Measurements from ENCODE around the gene GTF3C1. TPM values are rescaled to one million over a fixed set of nuclear protein-coding genes. Genes with fewer than 3 reads are reported as not detected.
A peak's percentile ranks its signal among the peaks of the same experiment; 100 is the strongest.

The GTF3C1 gene
- total and polyA plus RNA-seq, 4 donors = 15.3 to 28.0 (median 22.2) TPM

GRCh38 chr16:27455700-27456099 is 94.0 kb downstream of the GTF3C1 start:
- Histone ChIP-seq H3K4me1 (ENCODE audit: control insufficient read depth in 4 of 4, insufficient read depth in 4 of 4, low read length in 3 of 4) (peaks cover 0 to 1% (median 0%) of the 10 kb centered on the region in 4 donors), H3K36me3 (ENCODE audit: control insufficient read depth in 4 of 4, insufficient read depth in 3 of 4, low read depth in 1 of 4, low read length in 3 of 4) (peaks cover 1 to 5% (median 2%) of the 10 kb centered on the region in 4 donors), H3K27me3 (ENCODE audit: control insufficient read depth in 4 of 4, insufficient read depth in 4 of 4, low read length in 3 of 4) (no peaks in the 10 kb centered on the region), H3K9me3 (ENCODE audit: control insufficient read depth in 4 of 4, low read length in 3 of 4) (no peaks in the 10 kb centered on the region), H3K27ac (ENCODE audit: low read depth in 1 of 2, low read length in 2 of 2) (no peak overlapping the region), H3K9ac (ENCODE audit: low read depth in 1 of 2, low read length in 2 of 2) (no peak overlapping the region), H3K4me3 (ENCODE audit: low read depth in 1 of 3, low read length in 3 of 3) (no peak overlapping the region)
- WGBS = 50% methylated on average over 12 of the region's 12 CpGs
- no peak for DNase-seq (ENCODE audit: low spot score)
- no peak for TF ChIP-seq YY1 (IDR thresholded peaks at IDR 0.05)
- TF ChIP-seq EGR1 (IDR thresholded peaks at IDR 0.05; ENCODE audit: low read depth in 2 of 2) = peak in 1 of 2 donors; percentile 22
- peak; percentile 35 for TF ChIP-seq NR2F2 (IDR thresholded peaks at IDR 0.05)

GRCh38 chr16:27453494-27453825 is 96.3 kb downstream of the GTF3C1 start:
- no peak overlapping the region for H3K27ac ChIP-seq (ENCODE audit: low read depth in 1 of 2, low read length in 2 of 2)
- no peak for DNase-seq (ENCODE audit: low spot score)
- H3K4me1 ChIP-seq (ENCODE audit: control insufficient read depth in 4 of 4, insufficient read depth in 4 of 4, low read length in 3 of 4) = peaks cover 0 to 1% (median 0%) of the 10 kb centered on the region in 4 donors
- no peaks in the 10 kb centered on the region for H3K27me3 ChIP-seq (ENCODE audit: control insufficient read depth in 4 of 4, insufficient read depth in 4 of 4, low read length in 3 of 4)
- no peaks in the 10 kb centered on the region for H3K36me3 ChIP-seq (ENCODE audit: control insufficient read depth in 4 of 4, insufficient read depth in 3 of 4, low read depth in 1 of 4, low read length in 3 of 4)
- TF ChIP-seq FOXA2 (IDR thresholded peaks at IDR 0.05) = no peak
- no peak for TF ChIP-seq FOXA1 (IDR thresholded peaks at IDR 0.05)
- TF ChIP-seq SP1 (IDR thresholded peaks at IDR 0.05) = no peak
- no peak for TF ChIP-seq ZBTB33 (IDR thresholded peaks at IDR 0.05)
- no peak for TF ChIP-seq CTCF (IDR thresholded peaks at IDR 0.05; ENCODE audit: low read depth, low read length, missing input control)
- no peak for TF ChIP-seq RXRA (IDR thresholded peaks at IDR 0.05)
- TF ChIP-seq HNF4G (IDR thresholded peaks at IDR 0.05) = no peak
- no peak for TF ChIP-seq NR2F2 (IDR thresholded peaks at IDR 0.05)
- TF ChIP-seq MAX (IDR thresholded peaks at IDR 0.05) = no peak
- no peak for TF ChIP-seq ATF3 (IDR thresholded peaks at IDR 0.05)
- H3K9ac ChIP-seq (ENCODE audit: low read depth in 1 of 2, low read length in 2 of 2) = no peak overlapping the region
- no peak overlapping the region for H3K4me3 ChIP-seq (ENCODE audit: low read depth in 1 of 3, low read length in 3 of 3)
- WGBS = 91% methylated on average over 3 of the region's 3 CpGs
- H3K9me3 ChIP-seq (ENCODE audit: control insufficient read depth in 4 of 4, low read length in 3 of 4) = no peaks in the 10 kb centered on the region

GRCh38 chr16:27452569-27453493 is 96.9 kb downstream of the GTF3C1 start:
- H3K27me3 ChIP-seq (ENCODE audit: control insufficient read depth in 4 of 4, insufficient read depth in 4 of 4, low read length in 3 of 4) = no peaks in the 10 kb centered on the region
- H3K27ac ChIP-seq (ENCODE audit: low read depth in 1 of 2, low read length in 2 of 2) = no peak overlapping the region
- TF ChIP-seq FOXA1 (IDR thresholded peaks at IDR 0.05) (no peak), TAF1 (conservative IDR thresholded peaks at IDR 0.05) (no peak)
- no peak overlapping the region for H3K4me3 ChIP-seq (ENCODE audit: low read depth in 1 of 3, low read length in 3 of 3)
- DNase-seq (ENCODE audit: low spot score) = no peak
- WGBS = 75% methylated on average over 16 of the region's 16 CpGs
- no peaks in the 10 kb centered on the region for H3K36me3 ChIP-seq (ENCODE audit: control insufficient read depth in 4 of 4, insufficient read depth in 3 of 4, low read depth in 1 of 4, low read length in 3 of 4)
- no peak overlapping the region for H3K9ac ChIP-seq (ENCODE audit: low read depth in 1 of 2, low read length in 2 of 2)
- no peaks in the 10 kb centered on the region for H3K9me3 ChIP-seq (ENCODE audit: control insufficient read depth in 4 of 4, low read length in 3 of 4)
- H3K4me1 ChIP-seq (ENCODE audit: control insufficient read depth in 4 of 4, insufficient read depth in 4 of 4, low read length in 3 of 4) = peaks cover 0 to 1% (median 0%) of the 10 kb centered on the region in 4 donors

Data from liver (tissue), 9 donors.